SU-DHL-6 (cell line): ENCODE results near the gene AXIN1.

ENCODE experiments used
- H2AFZ ChIP-seq: fragments of 200-600 bp; sonication (generic); 2 replicates; pipeline ENCODE4 v1.6.1; 2014; ENCODE audit warnings: low read depth, mild to moderate bottlenecking, moderate library complexity, mixed read lengths, antibody characterized with exemption, low read length; ENCODE audit not compliant: severe bottlenecking
- H3F3A ChIP-seq: fragments of 200-600 bp; shearing (Covaris generic); 2 replicates; pipeline ENCODE4 v1.6.0; 2016; ENCODE audit warnings: antibody characterized with exemption, mild to moderate bottlenecking; ENCODE audit not compliant: insufficient read depth
- H3K27ac ChIP-seq: fragments of 200-600 bp; sonication (generic); 2 replicates; pipeline ENCODE4 v1.5.1; 2016; ENCODE audit warnings: low read depth, mild to moderate bottlenecking, low read length, moderate library complexity, mixed read lengths
- H3K27me3 ChIP-seq: fragments of 200-600 bp; sonication (generic), shearing (Covaris generic); 2 replicates; pipeline ENCODE4 v1.6.0; 2014; ENCODE audit warnings: mild to moderate bottlenecking, low read length
- H3K36me3 ChIP-seq: fragments of 200-600 bp; sonication (generic); 2 replicates; pipeline ENCODE4 v1.6.1; 2014; ENCODE audit warnings: mild to moderate bottlenecking, low read length, mixed read lengths
- H3K4me2 ChIP-seq: fragments of 300-600, 200-600 bp; shearing (Covaris generic), sonication (generic); 2 replicates; pipeline ENCODE4 v1.6.0; 2014; ENCODE audit warnings: low read length, low read depth, mild to moderate bottlenecking; ENCODE audit not compliant: poor library complexity, severe bottlenecking
- H3K4me3 ChIP-seq: fragments of 200-600 bp; sonication (generic); 2 replicates; pipeline ENCODE4 v1.5.1; 2014; ENCODE audit warnings: antibody characterized with exemption, low read length, mild to moderate bottlenecking, mixed read lengths; ENCODE audit not compliant: insufficient read depth, poor library complexity, severe bottlenecking
- H3K79me2 ChIP-seq: fragments of 200-600 bp; sonication (generic); 2 replicates; pipeline ENCODE4 v1.6.1; 2014; ENCODE audit warnings: mild to moderate bottlenecking, low read length, moderate library complexity; ENCODE audit not compliant: insufficient read depth
- H3K9ac ChIP-seq: fragments of 200-600 bp; sonication (generic); 2 replicates; pipeline ENCODE4 v1.7.0; 2014; ENCODE audit warnings: mild to moderate bottlenecking, low read length
- H3K9me2 ChIP-seq: fragments of 200-600 bp; sonication (generic); replicated peaks from 2 replicates; pipeline ENCODE4 v1.6.1; 2014; ENCODE audit warnings: low read length; ENCODE audit not compliant: insufficient read depth
- H3K9me3 ChIP-seq: fragments of 200-600 bp; sonication (generic); 2 replicates; pipeline ENCODE4 v1.6.1; 2014; ENCODE audit warnings: low read length, mixed read lengths; ENCODE audit not compliant: insufficient read depth
- H4K20me1 ChIP-seq: fragments of 200-600 bp; sonication (generic); 2 replicates; pipeline ENCODE4 v1.6.1; 2014; ENCODE audit warnings: low read depth, mild to moderate bottlenecking, antibody characterized with exemption, low read length, moderate library complexity, mixed read lengths
- CTCF ChIP-seq: fragments of 200-600 bp; sonication (generic); IDR thresholded peaks from one replicate; pipeline ENCODE4 v1.5.1; 2017; ENCODE audit warnings: antibody characterized with exemption, mild to moderate bottlenecking, low read length, moderate library complexity; ENCODE audit not compliant: insufficient read depth, poor library complexity, severe bottlenecking
- EZH2phosphoT487 ChIP-seq: fragments of 200-600 bp; sonication (generic), shearing (Covaris generic); conservative IDR thresholded peaks from 2 replicates; pipeline ENCODE4 v1.6.1; 2018; ENCODE audit warnings: mild to moderate bottlenecking, antibody characterized with exemption, low read length, moderate library complexity, mixed read lengths

Gene AXIN1

GRCh38 chr16:368388-369158 lies 16.1 kb upstream of the AXIN1 start:
- no peaks in the 10 kb centered on the region for H3K27me3 ChIP-seq
- H3K4me2 ChIP-seq, result no peak overlapping the region
- H3K9ac ChIP-seq, result no peak overlapping the region
- no peaks in the 10 kb centered on the region for H3K79me2 ChIP-seq
- H2AFZ ChIP-seq, result no peak overlapping the region
- no peak overlapping the region for H3K4me3 ChIP-seq
- no peak for TF ChIP-seq CTCF
- no peak for TF ChIP-seq EZH2phosphoT487
- H3F3A ChIP-seq, result 0 out of 2 replicates have a peak, but pooled peaks cover 4% of the 10 kb centered on the region
- no peak overlapping the region for H3K27ac ChIP-seq
- no peaks in the 10 kb centered on the region for H3K9me3 ChIP-seq
- no peaks in the 10 kb centered on the region for H4K20me1 ChIP-seq
- H3K9me2 ChIP-seq, result no peaks in the 10 kb centered on the region
- no peaks in the 10 kb centered on the region for H3K36me3 ChIP-seq

GRCh38 chr16:367333-367903 lies 14.9 kb upstream of the AXIN1 start:
- H3K4me2 ChIP-seq, result no peak overlapping the region
- H2AFZ ChIP-seq, result no peak overlapping the region
- no peaks in the 10 kb centered on the region for H3K9me2 ChIP-seq
- H3K27ac ChIP-seq, result no peak overlapping the region
- no peaks in the 10 kb centered on the region for H3K27me3 ChIP-seq
- no peaks in the 10 kb centered on the region for H3K9me3 ChIP-seq
- H3K9ac ChIP-seq, result no peak overlapping the region
- no peak for TF ChIP-seq CTCF
- TF ChIP-seq EZH2phosphoT487, result no peak
- H3K79me2 ChIP-seq, result no peaks in the 10 kb centered on the region
- H4K20me1 ChIP-seq, result no peaks in the 10 kb centered on the region
- no peak overlapping the region for H3K4me3 ChIP-seq
- no peaks in the 10 kb centered on the region for H3K36me3 ChIP-seq
- 0 out of 2 replicates have a peak, but pooled peaks cover 4% of the 10 kb centered on the region for H3F3A ChIP-seq

GRCh38 chr16:366476-366875 lies 14.0 kb upstream of the AXIN1 start:
- no peaks in the 10 kb centered on the region for H3K36me3 ChIP-seq
- no peaks in the 10 kb centered on the region for H3K9me2 ChIP-seq
- H3F3A ChIP-seq, result 0 out of 2 replicates have a peak, but pooled peaks cover 4% of the 10 kb centered on the region
- no peak overlapping the region for H3K27ac ChIP-seq
- H3K4me2 ChIP-seq, result no peak overlapping the region
- H3K79me2 ChIP-seq, result no peaks in the 10 kb centered on the region
- H2AFZ ChIP-seq, result no peak overlapping the region
- no peaks in the 10 kb centered on the region for H3K9me3 ChIP-seq
- no peaks in the 10 kb centered on the region for H4K20me1 ChIP-seq
- TF ChIP-seq EZH2phosphoT487, result no peak
- no peak overlapping the region for H3K4me3 ChIP-seq
- H3K27me3 ChIP-seq, result no peaks in the 10 kb centered on the region
- no peak overlapping the region for H3K9ac ChIP-seq
